DOHH2 (cell line): ENCODE results near the gene SMCR8.

Experiments used
- CTCF ChIP-seq: fragments of 200-600 bp; sonication (generic); IDR thresholded peaks from one replicate; pipeline ENCODE4 v1.5.1; 2014; ENCODE audit warnings: antibody characterized with exemption, mild to moderate bottlenecking, low read depth, low read length; ENCODE audit not compliant: poor library complexity, severe bottlenecking
- EZH2phosphoT487 ChIP-seq: fragments of 200-600 bp; sonication (generic); IDR thresholded peaks from 2 replicates; pipeline ENCODE4 v1.6.1; 2017; ENCODE audit warnings: borderline replicate concordance, mild to moderate bottlenecking, antibody characterized with exemption, low read length, moderate library complexity, mixed read lengths

GRCh38 chr17:18324140-18325050, 9.3 kb downstream of the SMCR8 start:
- TF ChIP-seq CTCF: no peak
- TF ChIP-seq EZH2phosphoT487: no peak
